HG02678 (cell line): ENCODE data around the gene MLST8.

Experiments used
- ATAC-seq: cut with Tn5 transposase; IDR thresholded peaks from one replicate; pipeline ENCODE4 v1.9.1; 2021; ENCODE audit warnings: mild to moderate bottlenecking, moderate library complexity; ENCODE audit not compliant: unreplicated experiment

MLST8 gene

DNA sequence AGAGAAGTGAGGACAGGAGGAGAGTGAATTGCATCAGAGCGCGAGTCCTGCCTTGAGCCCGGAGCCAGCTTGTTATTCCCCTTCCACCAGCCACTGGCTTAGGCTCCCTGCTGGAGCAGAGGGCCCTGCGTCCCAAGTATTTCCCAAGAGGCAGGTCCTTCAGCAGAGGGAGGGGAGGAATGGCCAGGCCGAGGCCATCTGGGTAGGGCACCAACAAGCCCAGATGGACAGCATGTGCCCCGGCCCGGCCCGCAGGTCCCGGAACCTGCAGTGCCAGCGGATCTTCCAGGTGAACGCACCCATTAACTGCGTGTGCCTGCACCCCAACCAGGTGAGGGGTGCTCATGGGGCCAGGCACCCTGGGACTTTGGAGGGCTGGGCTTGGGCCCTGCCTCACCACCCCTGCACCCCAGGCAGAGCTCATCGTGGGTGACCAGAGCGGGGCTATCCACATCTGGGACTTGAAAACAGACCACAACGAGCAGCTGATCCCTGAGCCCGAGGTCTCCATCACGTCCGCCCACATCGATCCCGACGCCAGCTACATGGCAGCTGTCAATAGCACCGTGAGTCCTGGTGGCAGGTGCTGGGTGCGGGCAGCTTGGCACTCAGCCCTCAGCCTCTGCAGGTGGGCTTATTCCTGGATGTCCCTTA lies 1.7 kb downstream of the MLST8 start:
- no peak for ATAC-seq

GRCh38 chr16:2207872-2208271 lies 2.6 kb downstream of the MLST8 start:
- no peak for ATAC-seq

DNA sequence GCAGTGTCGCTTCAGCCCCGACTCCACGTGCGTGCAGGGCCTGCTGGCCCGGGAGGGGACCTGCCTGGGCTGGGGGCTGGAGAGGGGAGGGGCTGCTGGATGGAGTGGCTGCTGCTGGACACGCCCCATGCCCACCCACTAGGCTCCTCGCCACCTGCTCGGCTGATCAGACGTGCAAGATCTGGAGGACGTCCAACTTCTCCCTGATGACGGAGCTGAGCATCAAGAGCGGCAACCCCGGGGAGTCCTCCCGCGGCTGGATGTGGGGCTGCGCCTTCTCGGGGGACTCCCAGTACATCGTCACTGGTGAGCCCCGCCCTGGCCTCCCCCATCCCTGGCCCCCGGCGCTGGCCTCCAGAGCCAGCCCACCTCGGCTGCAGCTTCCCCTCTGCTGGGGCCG lies 3.1 kb downstream of the MLST8 start:
- no peak for ATAC-seq

GRCh38 chr16:2208772-2209171 lies 3.5 kb downstream of the MLST8 start:
- no peak for ATAC-seq

DNA sequence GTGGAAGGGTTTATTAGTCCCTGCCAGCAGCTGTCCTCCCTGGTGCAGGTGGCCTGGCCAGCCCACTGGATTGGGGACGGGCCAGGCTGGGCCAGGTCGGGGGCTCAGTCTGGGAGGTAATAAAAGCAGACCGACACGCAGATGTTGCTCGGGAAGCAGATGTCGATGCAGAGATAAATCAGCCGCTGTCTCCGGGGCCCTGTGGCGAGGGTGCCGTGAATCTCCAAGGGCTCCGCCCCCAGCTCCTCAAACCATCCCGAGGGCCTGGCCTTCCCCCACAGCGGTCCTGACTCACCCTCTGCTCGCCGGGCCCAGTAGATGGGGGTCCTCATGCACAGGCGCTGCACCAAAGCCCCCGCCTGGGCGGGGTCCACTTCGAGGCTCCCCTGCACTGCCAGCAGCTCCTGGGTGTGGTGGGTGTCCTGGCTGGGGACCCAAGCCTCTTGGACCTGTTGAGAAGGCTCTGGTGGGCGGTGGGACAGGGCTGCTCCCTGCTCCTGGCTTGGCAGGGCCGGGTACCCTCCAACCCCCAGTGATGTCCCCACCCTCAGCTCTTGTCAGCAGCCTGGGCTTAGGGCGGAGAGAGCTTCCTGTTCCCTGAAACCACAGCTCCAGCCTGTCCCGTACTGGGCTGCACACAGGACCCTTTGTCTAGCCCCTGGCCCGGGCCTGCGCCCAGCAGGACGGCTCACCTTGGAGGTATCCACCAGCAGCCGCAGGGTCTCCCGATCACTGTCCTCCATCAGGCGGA lies 4.2 kb downstream of the MLST8 start:
- no peak for ATAC-seq

DNA sequence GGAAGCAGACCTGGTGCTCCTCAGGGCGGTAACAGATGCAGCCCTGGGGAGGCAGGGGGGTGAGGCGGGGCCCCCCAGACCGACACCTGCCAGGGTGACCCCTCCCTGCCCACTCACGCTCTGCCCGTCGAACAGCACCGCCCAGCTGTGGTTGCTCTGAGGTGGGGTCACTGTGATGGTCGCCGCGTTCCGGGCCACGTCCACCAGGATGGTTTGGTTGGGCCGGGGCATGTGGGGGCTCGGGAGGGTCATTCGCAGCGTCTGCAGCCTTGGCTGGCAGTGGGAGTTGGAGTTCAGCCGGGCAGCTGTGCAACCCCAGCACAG lies 4.7 kb downstream of the MLST8 start:
- ATAC-seq, result no peak

DNA sequence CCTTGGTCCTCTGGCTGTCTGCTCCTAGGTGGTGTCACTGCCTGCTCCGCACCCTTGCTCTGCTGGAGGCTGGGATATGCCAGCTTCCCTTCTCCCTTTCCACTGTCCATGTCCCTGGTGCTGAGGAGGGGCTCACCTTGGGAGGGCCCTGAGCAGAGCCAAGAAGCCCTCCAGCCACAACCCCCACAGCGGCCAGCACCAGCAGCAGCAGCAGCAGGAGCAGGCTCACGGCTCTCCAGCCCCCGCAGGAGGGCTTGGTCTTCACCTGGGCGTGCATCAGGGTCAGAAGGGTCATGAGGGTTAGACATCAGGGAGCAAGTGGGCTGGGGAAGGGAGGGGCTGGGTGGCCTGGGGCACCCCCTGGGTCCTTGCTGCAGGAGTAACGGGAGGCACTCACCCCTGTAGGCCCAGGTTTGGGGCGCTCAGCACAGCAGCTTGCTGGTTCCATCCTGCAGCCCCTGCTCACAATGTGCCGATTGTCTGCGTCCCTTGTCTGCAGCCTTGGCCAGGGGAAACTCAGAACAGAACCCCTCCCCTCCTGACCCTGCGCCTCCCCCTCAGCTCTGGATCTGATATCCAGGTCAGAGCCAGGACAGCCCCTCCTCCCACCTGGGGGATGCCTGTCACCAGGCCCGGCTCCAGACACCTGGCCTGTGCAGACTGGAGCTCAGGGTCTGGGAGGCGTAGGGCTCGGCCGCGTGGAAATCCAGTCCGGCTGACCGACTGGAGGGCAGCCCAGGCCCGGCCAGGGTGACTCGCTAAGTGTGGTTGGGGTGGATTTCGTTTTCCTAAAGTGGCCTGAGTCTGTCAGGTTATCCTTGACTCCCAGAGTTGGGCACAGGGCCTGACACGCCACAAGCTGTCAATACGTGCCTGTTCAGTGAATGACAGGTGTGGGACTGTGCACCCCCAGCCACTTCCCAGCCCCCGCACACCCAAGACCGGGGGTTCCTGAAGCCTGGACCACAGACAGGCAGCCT lies 5.4 kb downstream of the MLST8 start, which contains the start of gene BRICD5:
Gene BRICD5, minus strand, starts transcription at position 478 of the 980 bp plus-strand sequence. Its CDS starts 30 bp downstream, at position 448.
- ATAC-seq, result no peak

- ATAC-seq, result no peak
Observed at GRCh38 chr16:2211923-2212347, 6.7 kb downstream of the MLST8 start.

GRCh38 chr16:2212362-2213324 lies 7.4 kb downstream of the MLST8 start:
- ATAC-seq, result no peak

DNA sequence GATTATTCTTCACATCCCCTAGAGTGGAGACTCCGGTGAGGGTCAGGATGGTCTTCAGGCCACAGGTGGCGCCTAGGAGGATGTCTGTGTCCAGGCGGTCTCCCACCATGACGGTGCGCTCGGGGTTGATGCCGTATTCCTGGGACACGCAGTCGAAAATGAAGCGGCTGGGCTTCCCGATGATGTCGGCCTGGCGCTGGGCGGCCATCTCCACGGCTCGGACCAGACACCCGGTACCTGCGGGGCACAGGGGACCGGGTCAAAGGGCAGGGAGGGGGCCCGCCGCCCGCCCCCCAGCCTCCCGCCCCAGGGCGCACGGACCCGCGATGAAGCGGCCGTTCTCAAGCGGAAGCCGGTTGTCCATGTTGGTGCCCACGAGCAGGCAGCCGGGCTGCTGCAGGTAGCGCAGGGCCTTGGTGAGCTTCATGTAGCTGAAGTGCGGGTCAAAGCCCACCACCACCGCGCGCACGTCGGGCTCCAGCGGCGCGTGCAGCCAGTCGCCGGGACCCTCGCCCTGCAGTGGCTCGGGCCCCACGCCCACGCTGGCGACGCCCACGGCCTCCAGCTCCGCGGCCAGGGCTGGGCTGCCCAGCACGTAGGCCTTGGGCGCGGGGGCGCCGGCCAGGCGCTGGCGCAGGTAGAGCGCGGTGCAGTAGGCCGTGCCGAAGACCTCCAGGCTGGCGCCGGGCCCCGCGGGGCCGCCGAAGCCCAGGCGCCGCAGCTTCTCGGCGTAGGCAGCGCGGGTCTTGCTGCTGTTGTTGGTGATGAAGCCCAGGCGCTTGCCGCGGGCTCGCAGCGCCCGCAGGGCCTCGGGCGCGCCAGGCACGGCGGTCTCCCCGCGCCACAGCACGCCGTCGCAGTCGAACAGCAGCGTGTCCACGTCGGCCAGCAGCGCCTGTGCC lies 8.8 kb downstream of the MLST8 start:
- peak; percentile 4 for ATAC-seq

- ATAC-seq, result peak; percentile 87
Observed at GRCh38 chr16:2214719-2214968, 9.4 kb downstream of the MLST8 start, which contains the start of gene PGP. Gene PGP, minus strand, starts transcription at chr16:2214840. Its CDS starts 63 bp downstream, at chr16:2214777.

- ATAC-seq, result no peak
Observed at GRCh38 chr16:2216330-2216729, 11.1 kb downstream of the MLST8 start.

DNA sequence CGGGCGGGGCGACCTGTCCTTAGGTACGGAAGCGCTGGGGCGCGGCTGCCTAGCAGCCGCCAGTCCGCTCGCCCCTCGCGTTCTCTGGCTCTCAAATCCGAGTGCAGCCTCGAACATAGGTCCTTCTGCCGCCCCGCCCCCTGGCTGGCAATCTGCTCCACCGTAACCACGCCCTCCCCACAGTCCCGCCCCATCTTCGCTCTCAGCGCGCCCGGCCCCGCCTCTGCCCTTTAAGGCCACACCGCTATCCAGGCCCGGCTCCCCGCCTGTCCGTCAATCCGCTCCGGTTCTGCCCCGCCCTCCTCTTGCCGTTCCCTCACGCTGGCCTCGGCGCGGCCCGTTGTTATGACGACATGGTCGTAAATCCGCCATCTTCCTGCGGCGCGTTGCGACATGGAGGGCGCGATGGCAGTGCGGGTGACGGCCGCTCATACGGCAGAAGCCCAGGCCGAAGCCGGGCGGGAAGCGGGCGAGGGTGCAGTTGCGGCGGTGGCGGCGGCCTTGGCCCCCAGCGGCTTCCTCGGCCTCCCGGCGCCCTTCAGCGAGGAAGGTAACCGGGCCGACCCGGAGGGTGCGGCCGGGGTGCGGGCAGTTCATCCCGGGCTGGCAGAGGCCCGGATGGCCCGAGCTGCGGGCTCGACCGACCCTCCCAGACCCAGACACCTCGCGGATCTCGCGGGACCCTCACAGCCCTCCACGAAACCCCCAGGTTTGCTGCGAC lies 18.1 kb downstream of the MLST8 start, which contains the start of gene E4F1:
Gene E4F1, plus strand, starts transcription at position 371 of the 721 bp plus-strand sequence. Its CDS starts 23 bp downstream, at position 394.
- peak; percentile 93 for ATAC-seq

DNA sequence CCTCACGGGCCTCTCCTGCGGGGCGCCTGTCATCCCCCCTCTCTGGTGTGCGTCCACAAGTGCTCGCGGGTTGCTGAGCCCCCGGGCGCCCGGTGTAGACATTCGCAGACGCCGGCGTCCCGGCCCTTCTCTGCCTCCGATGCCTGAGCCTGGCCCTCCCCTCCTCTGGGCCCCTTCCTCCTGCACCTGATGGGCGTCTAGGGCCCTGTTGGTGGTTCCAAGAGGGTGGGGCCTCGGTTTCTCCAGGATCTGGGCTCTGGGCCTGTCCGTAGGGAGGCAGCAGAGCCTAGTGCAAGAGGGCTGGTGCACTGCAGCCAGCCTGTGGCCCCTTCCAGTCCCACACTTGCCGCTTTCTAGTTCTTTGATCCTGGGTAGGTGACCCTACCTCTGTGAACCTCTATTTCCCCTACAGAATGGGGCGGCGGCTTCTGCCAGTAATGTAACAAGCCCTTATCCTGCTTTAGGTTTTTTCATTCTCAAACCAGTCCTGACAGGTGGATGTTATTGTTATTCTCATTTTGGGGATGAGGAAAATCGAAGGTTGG lies 18.8 kb downstream of the MLST8 start:
- peak; percentile 18 for ATAC-seq

DNA sequence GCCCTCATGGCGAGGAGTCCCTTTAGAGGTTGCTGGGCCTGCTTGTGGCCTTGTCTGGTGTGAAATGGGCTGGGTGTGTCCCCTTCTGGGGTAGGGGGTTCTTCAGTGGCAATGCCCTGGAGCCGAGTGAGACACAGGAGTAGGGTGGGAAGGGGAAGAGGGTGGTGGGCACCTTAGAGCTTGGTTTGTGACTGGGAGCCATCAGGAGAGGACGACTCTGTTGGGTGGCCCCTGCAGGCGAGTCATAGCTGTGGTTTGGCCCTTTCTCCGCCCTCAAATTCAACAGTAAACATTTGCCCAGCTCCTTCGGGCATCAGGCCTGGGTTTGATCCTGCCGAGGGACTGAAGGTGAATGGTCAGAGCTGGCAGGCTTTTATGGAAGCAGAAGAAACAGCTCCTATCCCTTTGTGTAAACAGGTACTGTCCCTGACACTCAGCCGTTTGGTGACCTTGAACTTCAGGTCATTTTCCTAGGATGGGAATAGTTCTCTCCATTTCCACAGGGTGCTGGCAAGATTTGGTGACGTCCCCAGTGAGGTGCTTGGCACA lies 21.1 kb downstream of the MLST8 start:
- no peak for ATAC-seq

DNA sequence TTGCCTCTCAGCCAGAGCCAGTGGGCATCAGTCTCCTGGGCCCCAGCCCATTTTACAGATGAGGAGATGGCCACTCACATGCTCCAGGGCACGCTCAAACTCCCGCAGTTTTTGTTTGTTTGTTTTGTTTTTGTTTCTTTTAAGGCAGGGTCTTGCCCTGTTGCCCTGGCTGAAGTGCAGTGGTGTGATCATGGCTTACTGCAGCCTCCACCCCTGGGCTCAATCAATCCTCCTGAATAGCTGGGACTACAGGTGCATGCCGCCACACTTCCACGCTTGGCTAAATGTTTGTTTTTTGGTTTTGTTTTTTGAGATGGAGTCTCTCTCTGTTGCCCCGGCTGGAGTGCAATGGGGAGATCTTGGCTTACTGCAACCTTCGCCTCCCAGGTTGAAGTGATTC lies 21.7 kb downstream of the MLST8 start:
- ATAC-seq, result no peak

- no peak for ATAC-seq
Observed at GRCh38 chr16:2228161-2228824, 23.0 kb downstream of the MLST8 start.
